HG02885 (cell line): ENCODE measurements around the gene CLSTN1.
"Not testable (repeated sequence)": the region's sequence is repeated elsewhere in the genome, so short reads cannot be mapped to it uniquely, and the experiment has no call there.

ENCODE experiments used
- ATAC-seq: cut with Tn5 transposase; IDR thresholded peaks from one replicate; pipeline ENCODE4 v1.9.1; 2021; ENCODE audit warnings: mild to moderate bottlenecking; ENCODE audit not compliant: unreplicated experiment, poor library complexity

Gene CLSTN1

GRCh38 chr1:9768983-9769382, 54.8 kb downstream of the CLSTN1 start:
- ATAC-seq: no peak

GRCh38 chr1:9767964-9768668, 55.6 kb downstream of the CLSTN1 start:
- no peak for ATAC-seq

GRCh38 chr1:9766759-9767442, 56.9 kb downstream of the CLSTN1 start:
- ATAC-seq: no peak

DNA sequence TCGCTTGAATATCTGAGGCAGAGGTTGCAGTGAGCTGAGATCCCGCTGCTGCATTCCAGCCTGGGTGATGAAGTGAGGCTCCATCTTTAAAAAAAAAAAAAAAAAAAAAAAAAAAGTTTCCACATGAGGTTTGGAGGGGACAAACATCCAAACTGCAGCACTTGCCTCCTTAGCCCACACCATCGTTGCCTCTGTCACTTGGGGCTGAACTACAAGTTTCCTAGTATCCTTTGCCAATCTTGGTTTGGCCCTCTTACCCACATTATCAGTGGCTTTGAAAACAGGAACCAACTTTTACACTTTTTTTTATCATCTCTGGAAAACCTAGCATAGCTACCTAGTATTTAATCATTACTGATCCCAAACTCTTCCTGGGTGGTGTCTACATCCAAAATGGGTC, 59.2 kb downstream of the CLSTN1 start:
- ATAC-seq: no peak

DNA sequence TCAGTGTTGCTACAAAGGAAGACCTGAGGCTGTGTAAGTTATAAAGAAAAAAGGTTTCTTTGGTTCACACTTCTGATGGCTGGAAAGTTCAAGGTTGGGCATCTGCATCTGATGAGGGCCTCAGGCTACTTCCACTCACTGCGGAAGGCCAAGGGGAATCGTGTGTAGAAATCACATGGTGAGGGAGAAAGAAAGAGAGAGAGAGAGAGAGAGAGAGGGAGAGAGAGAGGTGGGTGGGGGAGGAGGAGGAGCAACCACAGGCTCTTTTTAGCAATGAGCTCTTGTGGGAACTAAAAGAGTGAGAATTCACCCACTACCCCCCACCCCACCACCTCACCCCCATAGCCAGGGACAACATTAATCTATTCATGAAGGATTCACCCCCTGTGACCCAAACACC, 59.9 kb downstream of the CLSTN1 start:
- no peak for ATAC-seq

- ATAC-seq: not testable (repeated sequence)
These were observed 61.3 kb downstream of the CLSTN1 start for GRCh38 chr1:9762446-9762845.

DNA sequence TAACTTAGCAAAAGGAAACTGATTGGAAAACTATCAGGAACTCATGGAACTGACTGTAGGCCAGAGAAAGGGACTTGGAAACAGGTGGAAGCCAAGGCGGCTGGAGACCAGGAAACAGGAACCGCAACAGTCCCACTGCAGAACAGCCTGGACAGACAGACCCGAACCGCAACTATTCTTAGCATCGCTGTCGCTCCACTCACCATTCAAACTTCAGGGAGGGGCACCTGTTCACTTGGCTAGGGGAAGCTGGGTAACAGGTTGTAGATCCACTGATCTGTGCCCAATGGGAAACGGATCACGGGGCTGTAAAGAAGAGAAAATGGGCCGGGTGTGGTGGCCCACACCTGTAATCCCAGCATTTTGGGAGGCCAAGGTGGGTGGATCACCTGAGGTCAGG, 61.9 kb downstream of the CLSTN1 start:
- ATAC-seq: no peak

DNA sequence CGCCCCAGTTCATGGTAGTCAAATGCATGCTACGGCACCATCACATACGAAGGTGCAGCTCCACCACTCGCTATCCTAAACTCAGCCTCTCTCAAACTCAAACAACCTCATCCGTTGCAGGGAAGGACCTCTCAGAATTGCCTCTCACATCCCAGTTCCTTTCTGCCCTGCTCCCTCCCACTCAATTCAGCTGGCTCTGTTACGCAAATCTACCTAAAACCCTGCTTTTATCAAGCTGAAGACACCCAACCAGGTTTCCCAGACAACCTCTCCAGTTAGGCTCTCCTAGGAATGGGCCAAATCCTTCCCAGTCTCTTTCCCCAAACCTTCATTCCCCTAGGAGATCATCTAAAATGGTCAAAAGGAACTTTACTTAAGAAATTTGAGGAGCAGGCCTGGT, 62.9 kb downstream of the CLSTN1 start:
- no peak for ATAC-seq

- no peak for ATAC-seq
These were observed 63.8 kb downstream of the CLSTN1 start for GRCh38 chr1:9759939-9760338.

DNA sequence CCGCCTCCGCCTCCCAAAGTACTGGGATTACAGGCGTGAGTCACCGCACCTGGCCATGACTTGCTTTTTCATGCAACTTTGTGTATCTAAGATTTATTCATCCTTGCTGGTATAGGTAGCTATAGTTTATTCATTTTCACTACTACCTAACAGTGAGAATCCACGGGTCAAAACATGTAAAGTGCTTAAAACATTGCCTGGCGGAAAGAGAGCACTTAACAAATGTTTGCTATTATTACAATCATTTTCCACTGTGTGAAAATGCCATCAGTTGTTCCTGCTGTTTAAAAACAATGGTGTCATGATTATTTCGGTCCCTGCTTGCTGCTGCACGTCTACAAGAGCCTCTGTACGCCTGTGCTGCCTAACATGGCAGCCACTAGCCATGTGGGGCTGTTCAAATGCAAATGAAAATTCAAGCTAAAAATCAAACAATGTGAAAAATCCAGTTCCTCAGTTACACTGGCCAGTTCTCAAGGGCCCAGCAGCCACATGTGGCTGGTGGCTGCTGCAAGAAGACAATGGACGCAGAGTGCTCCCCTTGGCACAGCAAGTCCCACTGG, 65.1 kb downstream of the CLSTN1 start:
- ATAC-seq: no peak

DNA sequence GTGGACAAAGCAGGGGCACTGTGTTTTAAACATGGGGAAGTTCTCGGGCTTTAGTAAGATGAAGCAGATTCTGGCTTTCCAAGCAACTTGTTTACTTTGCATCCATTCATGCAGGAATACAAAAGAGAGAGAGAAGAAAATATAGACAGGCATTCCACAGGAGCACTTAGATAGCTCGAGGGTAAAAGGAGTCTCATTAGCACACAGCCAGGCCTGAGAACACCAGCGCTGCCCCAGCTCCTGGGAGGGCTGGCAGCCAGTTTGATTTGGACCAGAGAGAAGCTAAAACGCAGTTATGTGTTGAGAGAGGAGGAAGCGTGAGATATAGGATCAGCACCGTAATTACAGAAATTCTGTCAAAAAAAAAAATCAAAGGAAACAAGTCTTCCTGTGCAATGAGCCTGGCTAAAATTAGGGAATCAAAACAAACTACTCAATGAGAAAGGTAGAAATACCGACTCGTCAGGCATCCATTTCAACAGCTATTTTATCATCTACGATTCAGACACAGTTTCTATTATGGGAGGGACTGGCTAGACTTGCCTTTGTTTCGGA, 68.2 kb downstream of the CLSTN1 start:
- ATAC-seq: no peak

GRCh38 chr1:9753121-9753531, 70.6 kb downstream of the CLSTN1 start:
- no peak for ATAC-seq

- ATAC-seq: no peak
These were observed 71.8 kb downstream of the CLSTN1 start for GRCh38 chr1:9751971-9752370.

DNA sequence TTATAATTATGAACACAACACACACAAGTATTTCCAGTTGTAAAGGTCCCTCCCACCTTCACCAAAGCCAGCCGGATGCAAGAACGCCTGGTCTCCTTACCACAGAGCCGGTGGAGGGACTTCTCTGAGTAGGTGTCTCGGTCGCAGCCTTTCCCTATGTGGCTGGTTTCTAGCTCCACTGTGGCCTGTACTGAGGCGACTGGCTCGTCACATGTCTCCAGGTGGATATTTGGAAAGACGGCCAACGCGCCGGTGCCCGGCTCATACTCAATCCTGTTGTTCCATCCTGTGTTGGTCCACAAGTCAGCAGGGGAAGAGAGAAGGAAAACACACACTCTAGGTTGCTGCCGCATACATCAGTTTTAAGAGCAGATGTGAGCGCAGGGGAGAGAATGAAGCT, 74.4 kb downstream of the CLSTN1 start:
- ATAC-seq: no peak

GRCh38 chr1:9748391-9748790, 75.4 kb downstream of the CLSTN1 start:
- ATAC-seq: not testable (repeated sequence)

DNA sequence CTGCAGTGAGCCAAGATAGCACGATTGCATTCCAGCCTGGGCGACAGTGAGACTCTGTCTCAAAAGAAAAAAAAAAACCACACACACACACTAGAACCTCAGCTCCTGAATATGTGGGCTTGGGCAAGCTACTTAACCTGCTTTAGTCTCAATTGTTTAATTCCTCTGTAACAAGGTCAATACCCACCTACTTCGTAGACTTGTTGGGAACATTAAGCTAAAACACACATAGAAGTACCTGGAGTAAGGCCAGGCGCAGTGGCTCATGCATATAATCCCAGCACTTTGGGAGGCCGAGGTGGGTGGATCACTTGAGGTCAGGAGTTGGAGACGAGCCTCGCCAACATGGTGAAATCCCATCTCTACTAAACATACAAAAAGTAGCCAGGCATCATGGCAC, 77.1 kb downstream of the CLSTN1 start:
- no peak for ATAC-seq

DNA sequence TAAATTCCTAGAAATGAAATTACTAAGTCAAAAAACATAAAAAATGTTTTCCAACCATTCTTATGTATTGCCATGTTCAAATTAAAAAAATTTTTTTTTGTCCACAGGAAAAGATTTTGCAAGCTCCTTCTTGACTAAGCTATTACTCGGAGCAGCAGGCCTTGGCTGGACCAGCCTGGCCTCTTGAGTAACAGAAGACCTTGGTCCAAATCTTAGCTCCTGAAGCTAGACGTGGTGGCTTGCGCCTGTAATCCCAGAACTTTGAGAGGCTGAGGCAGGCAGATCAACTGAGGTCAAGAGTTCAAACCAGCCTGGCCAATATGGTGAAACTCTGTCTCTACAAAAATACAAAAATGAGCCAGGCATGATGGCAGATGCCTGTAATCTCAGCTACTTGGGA, 77.6 kb downstream of the CLSTN1 start:
- no peak for ATAC-seq

DNA sequence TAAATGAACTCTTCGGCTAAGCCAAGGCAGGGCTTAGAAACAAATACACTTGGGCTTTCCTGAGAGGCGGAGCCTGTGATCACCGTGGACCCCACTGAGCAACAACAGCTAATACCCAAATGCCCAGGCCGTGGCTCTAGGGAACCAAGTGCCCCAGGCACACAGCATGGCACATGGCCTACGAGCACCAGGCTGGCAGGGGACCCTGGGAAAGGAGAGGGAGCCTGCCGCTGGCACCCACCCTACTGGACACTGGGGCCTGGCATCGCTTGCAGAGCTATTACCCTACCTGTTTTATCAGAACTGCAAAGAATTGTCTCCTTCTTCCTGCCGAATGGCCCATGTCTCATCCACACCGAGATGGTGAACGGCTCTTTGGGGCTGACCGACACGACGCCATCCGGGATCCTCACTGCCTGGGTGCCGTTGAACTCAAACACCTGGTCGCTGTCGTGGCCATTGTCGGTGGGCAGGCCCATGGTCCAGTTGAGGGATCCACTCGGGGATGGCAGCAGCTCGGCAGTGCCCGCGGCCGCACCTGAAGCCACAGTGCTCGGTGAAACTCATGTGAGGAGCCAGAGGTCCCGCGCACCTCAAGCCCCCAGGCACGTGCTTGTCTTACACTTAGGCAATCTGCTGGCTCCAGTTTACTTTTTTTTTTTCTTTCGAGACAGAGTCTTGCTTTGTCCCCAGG, 79.5 kb downstream of the CLSTN1 start:
- ATAC-seq: no peak

DNA sequence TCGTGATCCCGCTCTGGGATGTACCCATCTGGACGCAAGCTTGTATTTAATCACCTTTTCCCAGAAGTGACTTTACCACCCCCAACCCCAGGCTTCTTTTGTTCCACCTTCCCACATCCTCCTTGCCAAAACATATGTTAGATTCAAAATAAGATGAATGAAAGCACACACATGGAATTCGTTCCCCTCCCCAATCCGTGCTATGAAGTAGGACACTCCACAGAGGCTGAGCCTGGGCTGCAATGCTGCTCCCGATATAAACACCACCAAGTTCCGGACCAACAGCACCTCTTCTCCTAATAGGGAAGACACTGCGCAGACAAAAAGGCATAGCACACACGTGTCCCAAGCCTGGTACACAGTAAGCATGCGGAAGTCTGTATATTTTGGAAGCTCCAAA, 86.1 kb downstream of the CLSTN1 start:
- ATAC-seq: no peak

- ATAC-seq: no peak
These were observed 86.7 kb downstream of the CLSTN1 start for GRCh38 chr1:9737057-9737456.

DNA sequence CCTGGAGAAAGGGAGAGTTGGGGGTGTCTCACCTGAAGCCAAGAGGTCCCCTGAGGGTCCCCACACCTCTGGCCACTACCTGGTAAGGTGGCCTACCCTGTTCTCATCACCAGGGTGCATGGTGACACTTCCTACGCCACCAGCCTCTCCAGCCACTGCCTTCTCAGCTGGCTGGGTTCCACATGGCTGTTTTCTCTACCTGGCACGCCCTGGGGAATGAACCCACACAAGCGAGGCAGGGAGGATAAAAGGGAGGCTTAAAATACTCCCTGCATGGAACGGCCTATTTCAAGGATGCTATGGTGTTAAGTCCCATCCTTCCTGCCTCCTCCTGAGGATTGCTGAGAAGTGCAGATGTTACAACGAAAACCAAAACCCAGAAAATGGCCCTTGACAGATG, 87.5 kb downstream of the CLSTN1 start:
- ATAC-seq: no peak
